GM10266 (cell line): ENCODE data around the gene PAX3.

Experiments
- DNase-seq: peaks from one replicate; pipeline ENCODE4 v3.0.0; 2012; ENCODE audit errors: extremely low spot score
- CTCF ChIP-seq: IDR thresholded peaks from 2 replicates; pipeline ENCODE4 v1.5.1; 2012; ENCODE audit warnings: mild to moderate bottlenecking, low read depth; ENCODE audit not compliant: control insufficient read depth, insufficient read depth; ENCODE audit errors: missing control alignments

PAX3 gene

GRCh38 chr2:222294996-222295367 is 3.8 kb downstream of the PAX3 start:
- no peak for DNase-seq
- no peak for TF ChIP-seq CTCF

- no peak for TF ChIP-seq CTCF
- DNase-seq: no peak
Measured at GRCh38 chr2:222293660-222294630, 4.9 kb downstream of the PAX3 start.

- no peak for DNase-seq
- TF ChIP-seq CTCF: no peak
Measured at GRCh38 chr2:222292149-222293134, 6.4 kb downstream of the PAX3 start.

- TF ChIP-seq CTCF: no peak
- no peak for DNase-seq
Measured at GRCh38 chr2:222291485-222291841, 7.3 kb downstream of the PAX3 start.

GRCh38 chr2:222290736-222291484 is 7.9 kb downstream of the PAX3 start:
- no peak for DNase-seq

GRCh38 chr2:222290401-222290735 is 8.4 kb downstream of the PAX3 start:
- DNase-seq: no peak
- TF ChIP-seq CTCF: no peak

More at GRCh38 chr2:222290736-222291484, 7.9 kb downstream of the PAX3 start:
- TF ChIP-seq CTCF: no peak
